RWPE1 (cell line): ENCODE data around the gene SCN3A.

Experiments used
- CTCF ChIA-PET: fragments of 350-600 bp; sonication (Branson Sonifier 250); formaldehyde crosslinking; extraction: SDS; loops from one replicate; lab custom pipeline; 2021; lab: Yijun Ruan, JAX
- POLR2A ChIA-PET: fragments of 400-600 bp; formaldehyde crosslinking; extraction: SDS; loops from one replicate; lab custom pipeline; 2020; ENCODE audit warnings: antibody characterized with exemption; ENCODE audit not compliant: low non-redundant PET; lab: Yijun Ruan, JAX
- DNase-seq: peaks from one replicate; pipeline ENCODE4 v3.0.0; 2012; ENCODE audit warnings: low spot score
- H3K27ac ChIP-seq: fragments of 450-650 bp; 2 replicates; pipeline ENCODE4 v1.5.1; 2017
- CTCF ChIP-seq: fragments of 450-650 bp; conservative IDR thresholded peaks from 2 replicates; pipeline ENCODE4 v1.5.1; 2017; ENCODE audit warnings: low read depth, mild to moderate bottlenecking

The SCN3A gene

GRCh38 chr2:165224941-165225340, 21.1 kb upstream of the SCN3A start:
- no peak overlapping the region for H3K27ac ChIP-seq
- ChIA-PET POLR2A (no interaction called here), CTCF (no interaction called here)
- no peak for DNase-seq
- TF ChIP-seq CTCF = no peak

- ChIA-PET CTCF (interaction anchor here (0.8 to 1.2 kb wide), 2 partner anchors 205 to 227 kb away, joined by 4 to 5 read pairs; no protein-coding TSS in a partner anchor), POLR2A (interaction anchor here (0.7 kb wide), 1 partner anchor 164 kb away, joined by 5 read pairs; no protein-coding TSS in a partner anchor)
- TF ChIP-seq CTCF = no peak
- no peak for DNase-seq
- no peak overlapping the region for H3K27ac ChIP-seq
Measured at GRCh38 chr2:165219481-165219880, 15.6 kb upstream of the SCN3A start.

- H3K27ac ChIP-seq = no peak overlapping the region
- ChIA-PET CTCF (interaction anchor here (0.6 kb wide), 1 partner anchor 11 kb away, joined by 5 read pairs; the partner anchor contains the start of gene SCN3A), POLR2A (no interaction called here)
- no peak for DNase-seq
- no peak for TF ChIP-seq CTCF
Measured at GRCh38 chr2:165214093-165214492, 10.2 kb upstream of the SCN3A start.

- ChIA-PET CTCF (interaction anchor here (0.7 kb wide), 1 partner anchor 31 kb away, joined by 5 read pairs; the partner anchor contains the start of gene SCN2A), POLR2A (no interaction called here)
- no peak for DNase-seq
- TF ChIP-seq CTCF = no peak
- no peak overlapping the region for H3K27ac ChIP-seq
Measured at GRCh38 chr2:165208094-165208493, 4.2 kb upstream of the SCN3A start.

GRCh38 chr2:165205865-165206264, 2.0 kb upstream of the SCN3A start:
- H3K27ac ChIP-seq = no peak overlapping the region
- no peak for DNase-seq
- ChIA-PET CTCF (interaction anchor here (1.0 kb wide), 1 partner anchor 189 kb away, joined by 4 read pairs; no protein-coding TSS in a partner anchor), POLR2A (no interaction called here)
- TF ChIP-seq CTCF = no peak

- CTCF ChIA-PET = no interaction called here
Measured at GRCh38 chr2:165202239-165202638, 1.6 kb downstream of the SCN3A start.

More at GRCh38 chr2:165202239-165202638, 1.6 kb downstream of the SCN3A start:
- no peak for DNase-seq
- POLR2A ChIA-PET = no interaction called here
- no peak for TF ChIP-seq CTCF
- H3K27ac ChIP-seq = no peak overlapping the region
